ENCODE measurements around the gene BEGAIN. TPM values are rescaled to one million over a fixed set of nuclear protein-coding genes. Genes with fewer than 3 reads are reported as not detected.

The BEGAIN gene
- total RNA-seq, 1 donor from 2014 or later, result 5.1 TPM

DNA sequence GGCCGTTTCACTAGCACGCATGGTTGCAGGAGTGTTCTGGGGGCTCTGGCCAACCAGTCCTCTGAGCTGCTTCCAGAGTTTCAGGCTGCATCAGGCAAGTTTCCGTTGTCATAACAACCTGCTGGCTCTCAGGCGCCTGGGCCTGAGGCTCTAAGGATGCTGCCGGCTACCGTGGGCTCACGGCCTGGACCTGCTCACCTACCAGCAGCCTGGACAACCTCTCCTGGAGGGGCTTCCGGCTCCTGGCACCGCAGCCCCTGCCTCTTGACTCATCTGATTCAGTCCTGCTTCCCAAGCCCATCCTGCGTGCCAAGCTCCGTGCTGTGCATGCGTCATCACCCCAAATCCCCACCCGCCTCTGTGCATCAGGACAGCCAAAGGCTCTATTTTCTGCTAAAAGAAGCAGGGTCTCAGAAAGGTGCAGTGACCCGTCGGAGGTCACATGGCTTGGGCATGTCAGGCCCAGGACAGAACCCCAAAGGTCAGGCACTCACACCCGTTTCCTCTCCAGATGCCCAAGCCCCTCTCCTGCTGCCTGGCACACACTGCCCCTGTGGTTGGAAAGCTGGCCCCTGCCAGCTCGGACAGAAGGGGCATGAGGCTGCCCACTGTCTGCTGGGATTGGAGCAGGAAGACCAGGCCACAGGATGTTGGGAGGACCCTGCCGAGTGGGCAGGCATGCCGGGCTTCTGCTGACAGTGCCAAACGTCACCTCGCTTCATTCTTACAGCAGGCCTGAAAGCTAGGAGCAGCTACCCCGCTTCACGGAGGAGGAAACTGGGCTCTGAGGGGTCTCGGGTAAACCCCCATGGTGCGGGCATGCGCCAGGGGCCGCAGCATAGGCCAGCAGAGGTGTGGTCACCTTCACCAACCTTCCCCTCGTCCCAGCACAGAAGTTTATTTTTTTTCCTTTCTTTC, 5.7 kb downstream of the BEGAIN start:
- H3K4me3 Mint-ChIP-seq (ENCODE audit: unreplicated experiment), result no peak overlapping the region
- no peaks in the 10 kb centered on the region for H3K4me1 Mint-ChIP-seq (ENCODE audit: low read depth)
- peaks cover 1% of the 10 kb centered on the region for H3K27me3 Mint-ChIP-seq (ENCODE audit: low read depth)
- H3K36me3 Mint-ChIP-seq (ENCODE audit: low read depth), result no peaks in the 10 kb centered on the region
- no peak overlapping the region for H3K27ac Mint-ChIP-seq (ENCODE audit: unreplicated experiment)
- DNase-seq (ENCODE audit: low spot score), result peak; percentile 81
- no peaks in the 10 kb centered on the region for H3K9me3 Mint-ChIP-seq (ENCODE audit: low read depth)
- TF ChIP-seq, protein P1, sequence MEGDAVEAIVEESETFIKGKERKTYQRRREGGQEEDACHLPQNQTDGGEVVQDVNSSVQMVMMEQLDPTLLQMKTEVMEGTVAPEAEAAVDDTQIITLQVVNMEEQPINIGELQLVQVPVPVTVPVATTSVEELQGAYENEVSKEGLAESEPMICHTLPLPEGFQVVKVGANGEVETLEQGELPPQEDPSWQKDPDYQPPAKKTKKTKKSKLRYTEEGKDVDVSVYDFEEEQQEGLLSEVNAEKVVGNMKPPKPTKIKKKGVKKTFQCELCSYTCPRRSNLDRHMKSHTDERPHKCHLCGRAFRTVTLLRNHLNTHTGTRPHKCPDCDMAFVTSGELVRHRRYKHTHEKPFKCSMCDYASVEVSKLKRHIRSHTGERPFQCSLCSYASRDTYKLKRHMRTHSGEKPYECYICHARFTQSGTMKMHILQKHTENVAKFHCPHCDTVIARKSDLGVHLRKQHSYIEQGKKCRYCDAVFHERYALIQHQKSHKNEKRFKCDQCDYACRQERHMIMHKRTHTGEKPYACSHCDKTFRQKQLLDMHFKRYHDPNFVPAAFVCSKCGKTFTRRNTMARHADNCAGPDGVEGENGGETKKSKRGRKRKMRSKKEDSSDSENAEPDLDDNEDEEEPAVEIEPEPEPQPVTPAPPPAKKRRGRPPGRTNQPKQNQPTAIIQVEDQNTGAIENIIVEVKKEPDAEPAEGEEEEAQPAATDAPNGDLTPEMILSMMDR (IDR thresholded peaks at IDR 0.05), result no peak

DNA sequence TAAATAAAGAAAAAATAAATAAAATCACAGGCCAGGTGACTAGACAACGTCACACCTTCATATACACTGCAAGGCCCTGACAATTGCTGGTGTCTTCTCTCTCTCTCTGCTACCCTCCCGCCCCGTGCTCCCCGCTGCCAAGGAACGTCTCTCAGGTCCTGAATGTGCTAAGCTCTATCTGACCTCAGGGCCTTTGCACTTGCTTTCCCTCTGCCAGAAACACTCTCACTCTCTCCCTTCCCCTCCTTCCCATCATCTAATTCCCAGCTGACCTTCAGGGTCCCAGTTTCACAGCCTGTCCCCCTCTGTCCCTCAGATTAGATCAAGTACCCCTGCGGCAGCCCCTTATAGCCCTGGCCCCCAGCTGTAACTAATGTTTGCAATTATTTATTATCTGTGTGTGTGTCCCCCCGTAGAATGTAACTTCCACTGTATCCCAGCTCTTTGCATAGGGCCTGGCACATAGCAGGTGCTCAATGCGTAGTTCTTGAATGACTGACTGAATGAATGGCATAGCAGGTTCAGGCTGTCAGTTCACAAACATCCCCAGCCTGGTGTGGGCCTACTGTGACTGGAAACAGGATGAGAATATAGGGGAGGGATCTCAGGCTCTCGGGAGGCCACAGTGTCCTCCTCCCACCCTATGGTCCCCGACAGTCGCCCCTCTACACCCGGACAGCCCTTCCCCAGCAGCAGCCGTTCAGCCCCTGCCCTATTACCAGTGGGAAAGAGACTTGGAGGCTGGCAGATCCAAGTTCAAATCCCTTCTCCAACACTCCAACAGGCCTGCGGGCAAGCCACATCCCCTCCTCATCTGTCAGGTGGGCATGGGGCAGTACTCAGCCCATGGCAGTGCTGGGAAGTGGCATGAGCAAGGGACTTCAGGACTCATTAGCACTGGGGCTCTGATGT, 6.6 kb downstream of the BEGAIN start:
- no peak overlapping the region for H3K27ac Mint-ChIP-seq (ENCODE audit: unreplicated experiment)
- no peaks in the 10 kb centered on the region for H3K36me3 Mint-ChIP-seq (ENCODE audit: low read depth)
- TF ChIP-seq, protein P1 (IDR thresholded peaks at IDR 0.05), result no peak
- H3K27me3 Mint-ChIP-seq (ENCODE audit: low read depth), result peaks cover 1% of the 10 kb centered on the region
- no peak overlapping the region for H3K4me3 Mint-ChIP-seq (ENCODE audit: unreplicated experiment)
- no peaks in the 10 kb centered on the region for H3K4me1 Mint-ChIP-seq (ENCODE audit: low read depth)
- DNase-seq (ENCODE audit: low spot score), result peak; percentile 68
- H3K9me3 Mint-ChIP-seq (ENCODE audit: low read depth), result no peaks in the 10 kb centered on the region

- TF ChIP-seq, protein P1 (IDR thresholded peaks at IDR 0.05), result no peak
- no peaks in the 10 kb centered on the region for H3K9me3 Mint-ChIP-seq (ENCODE audit: low read depth)
- H3K36me3 Mint-ChIP-seq (ENCODE audit: low read depth), result no peaks in the 10 kb centered on the region
- DNase-seq (ENCODE audit: low spot score), result no peak
- H3K4me1 Mint-ChIP-seq (ENCODE audit: low read depth), result no peaks in the 10 kb centered on the region
- no peak overlapping the region for H3K4me3 Mint-ChIP-seq (ENCODE audit: unreplicated experiment)
- H3K27me3 Mint-ChIP-seq (ENCODE audit: low read depth), result peaks cover under 1% of the 10 kb centered on the region
- H3K27ac Mint-ChIP-seq (ENCODE audit: unreplicated experiment), result no peak overlapping the region
These were observed 8.7 kb downstream of the BEGAIN start for GRCh38 chr14:100578552-100578951.

DNA sequence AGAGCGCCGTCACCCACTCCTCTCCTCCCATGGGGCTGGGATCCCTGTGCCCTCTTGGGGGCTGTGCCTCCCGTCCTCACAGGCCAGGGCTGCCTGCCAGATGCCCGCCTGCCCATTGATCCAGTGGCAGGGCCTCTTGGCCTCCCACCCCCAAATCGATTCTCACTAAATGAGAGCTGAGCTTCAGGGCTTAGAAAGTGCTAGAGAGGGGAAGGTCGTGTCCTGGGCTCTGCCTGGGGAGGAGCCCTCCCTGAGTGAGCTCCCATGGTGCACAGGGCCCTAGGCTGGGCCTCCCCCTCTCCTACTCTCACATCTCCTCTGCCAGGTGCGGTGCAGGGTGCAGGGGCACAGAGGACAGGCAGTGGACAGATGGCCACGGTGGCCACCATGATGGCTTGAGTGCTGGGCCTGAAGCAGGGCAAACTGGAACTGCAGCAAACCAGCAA, 9.2 kb downstream of the BEGAIN start:
- no peaks in the 10 kb centered on the region for H3K9me3 Mint-ChIP-seq (ENCODE audit: low read depth)
- no peaks in the 10 kb centered on the region for H3K4me1 Mint-ChIP-seq (ENCODE audit: low read depth)
- peaks cover 2% of the 10 kb centered on the region for H3K27me3 Mint-ChIP-seq (ENCODE audit: low read depth)
- no peaks in the 10 kb centered on the region for H3K36me3 Mint-ChIP-seq (ENCODE audit: low read depth)
- H3K27ac Mint-ChIP-seq (ENCODE audit: unreplicated experiment), result no peak overlapping the region
- H3K4me3 Mint-ChIP-seq (ENCODE audit: unreplicated experiment), result no peak overlapping the region
- TF ChIP-seq, protein P1 (IDR thresholded peaks at IDR 0.05), result no peak
- peak; percentile 88 for DNase-seq (ENCODE audit: low spot score)

All from chondrocyte (in vitro differentiated cells).